ENCODE results near the gene KCTD11. TPM values are rescaled to one million over a fixed set of nuclear protein-coding genes. Genes with fewer than 3 reads are reported as not detected.
A peak's percentile ranks its signal among the peaks of the same experiment; 100 is the strongest.
"Not testable (repeated sequence)": the region's sequence is repeated elsewhere in the genome, so short reads cannot be mapped to it uniquely, and the experiment has no call there.

Gene KCTD11
- total and polyA plus RNA-seq, 3 donors from 2014 or later: 4.8 to 6.8 (median 5.0) TPM

DNA sequence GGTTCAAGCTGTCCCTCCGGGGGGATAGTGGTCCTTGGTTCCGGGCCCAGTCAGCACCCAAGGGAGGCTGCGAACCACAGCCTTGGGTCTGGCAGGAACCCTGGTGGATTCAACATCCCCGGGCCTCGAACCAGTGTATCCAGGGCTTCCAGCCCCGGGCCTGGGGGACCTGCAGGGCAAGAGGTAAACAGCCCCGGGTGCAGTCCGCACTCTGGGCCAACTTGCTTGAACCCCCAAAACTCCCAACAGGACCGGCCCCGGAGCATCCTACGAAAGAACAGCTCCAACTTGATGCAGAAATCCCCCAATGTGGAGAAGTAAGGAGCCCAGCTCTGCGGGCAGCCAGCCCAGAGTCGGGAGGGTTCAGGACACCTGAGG lies 21.3 kb upstream of the KCTD11 start:
- Histone ChIP-seq H3K9me3 (no peaks in the 10 kb centered on the region), H3K27me3 (no peaks in the 10 kb centered on the region), H3K27ac (peak overlapping the region; percentile 80 to 92), H3K4me1 (peaks cover 14% of the 10 kb centered on the region), H3K4me3 (peak overlapping the region; percentile 80 to 92), H3K36me3 (ENCODE audit: low read depth, missing control alignments) (no peaks in the 10 kb centered on the region)
- intact Hi-C loops (cut with DNase I; ENCODE audit: low total_unique reads): no loop called here
- TF ChIP-seq, protein P1, sequence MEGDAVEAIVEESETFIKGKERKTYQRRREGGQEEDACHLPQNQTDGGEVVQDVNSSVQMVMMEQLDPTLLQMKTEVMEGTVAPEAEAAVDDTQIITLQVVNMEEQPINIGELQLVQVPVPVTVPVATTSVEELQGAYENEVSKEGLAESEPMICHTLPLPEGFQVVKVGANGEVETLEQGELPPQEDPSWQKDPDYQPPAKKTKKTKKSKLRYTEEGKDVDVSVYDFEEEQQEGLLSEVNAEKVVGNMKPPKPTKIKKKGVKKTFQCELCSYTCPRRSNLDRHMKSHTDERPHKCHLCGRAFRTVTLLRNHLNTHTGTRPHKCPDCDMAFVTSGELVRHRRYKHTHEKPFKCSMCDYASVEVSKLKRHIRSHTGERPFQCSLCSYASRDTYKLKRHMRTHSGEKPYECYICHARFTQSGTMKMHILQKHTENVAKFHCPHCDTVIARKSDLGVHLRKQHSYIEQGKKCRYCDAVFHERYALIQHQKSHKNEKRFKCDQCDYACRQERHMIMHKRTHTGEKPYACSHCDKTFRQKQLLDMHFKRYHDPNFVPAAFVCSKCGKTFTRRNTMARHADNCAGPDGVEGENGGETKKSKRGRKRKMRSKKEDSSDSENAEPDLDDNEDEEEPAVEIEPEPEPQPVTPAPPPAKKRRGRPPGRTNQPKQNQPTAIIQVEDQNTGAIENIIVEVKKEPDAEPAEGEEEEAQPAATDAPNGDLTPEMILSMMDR (IDR thresholded peaks at IDR 0.05): no peak
- no peak for TF ChIP-seq POLR2A (IDR thresholded peaks at IDR 0.05)
- no peak for DNase-seq
- 55 to 63% methylated on average over 3 to 13 of the region's 13 CpGs for WGBS, 2 donors

DNA sequence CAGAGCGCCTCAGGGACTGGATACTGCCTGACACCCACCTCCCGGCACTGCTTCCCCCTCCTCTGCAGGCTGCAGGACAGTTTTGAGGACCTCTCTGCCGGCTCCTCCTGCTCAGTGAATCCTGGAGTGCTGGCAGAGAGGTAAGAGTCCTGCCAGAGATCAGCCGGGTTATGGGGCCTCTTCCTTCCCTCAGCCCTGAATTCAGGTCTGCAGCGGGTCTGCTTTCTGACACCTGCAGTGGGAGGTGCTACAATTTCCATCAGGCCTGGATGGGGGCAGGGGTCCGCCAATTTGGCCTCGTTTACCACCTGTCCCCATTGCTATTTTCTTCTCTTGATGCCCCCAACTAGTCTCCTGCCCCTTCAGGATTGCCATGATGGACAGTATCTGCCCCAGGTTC lies 19.9 kb upstream of the KCTD11 start:
- H3K27me3 ChIP-seq: no peaks in the 10 kb centered on the region
- no peaks in the 10 kb centered on the region for H3K9me3 ChIP-seq
- DNase-seq: no peak
- H3K4me1 ChIP-seq: peaks cover 14% of the 10 kb centered on the region
- H3K27ac ChIP-seq: peak overlapping the region in 1 of 2 donors; percentile 53
- TF ChIP-seq, protein P1 (IDR thresholded peaks at IDR 0.05): no peak
- 57 to 61% methylated on average over 7 of the region's 7 CpGs for WGBS, 2 donors
- intact Hi-C loops (cut with DNase I; ENCODE audit: low total_unique reads): no loop called here
- H3K36me3 ChIP-seq (ENCODE audit: low read depth, missing control alignments): no peaks in the 10 kb centered on the region
- no peak overlapping the region for H3K4me3 ChIP-seq

DNA sequence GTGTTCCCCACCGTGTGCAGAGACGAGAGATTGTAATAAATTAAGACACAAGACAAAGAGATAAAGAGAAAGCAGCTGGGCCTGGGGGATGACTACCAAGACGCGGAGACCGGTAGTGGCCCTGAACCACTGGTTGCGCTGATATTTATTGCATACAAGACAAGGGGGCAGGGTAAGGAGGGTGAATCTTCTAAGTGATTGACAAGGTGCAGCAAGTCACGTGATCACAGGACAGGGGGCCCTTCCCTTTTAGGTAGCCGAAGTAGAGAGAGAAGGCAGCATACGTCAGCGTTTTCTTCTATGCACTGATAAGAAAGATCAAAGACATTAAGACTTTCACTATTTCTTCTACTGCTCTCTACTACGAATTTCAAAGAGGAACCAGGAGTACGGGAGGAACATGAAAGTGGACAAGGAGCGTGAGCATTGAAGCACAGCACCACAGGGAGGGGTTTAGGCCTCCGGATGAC lies 19.3 kb upstream of the KCTD11 start:
- H3K9me3 ChIP-seq; H3K36me3 ChIP-seq (ENCODE audit: low read depth, missing control alignments); H3K27me3 ChIP-seq; intact Hi-C loops (cut with DNase I; ENCODE audit: low total_unique reads); H3K4me3 ChIP-seq: not testable (repeated sequence)
- Histone ChIP-seq H3K4me1 (peaks cover 14% of the 10 kb centered on the region), H3K27ac (peak overlapping the region in 1 of 2 donors; percentile 53)
- 25 to 44% methylated on average over 13 to 14 of the region's 14 CpGs for WGBS, 2 donors
- DNase-seq: peak; percentile 43

DNA sequence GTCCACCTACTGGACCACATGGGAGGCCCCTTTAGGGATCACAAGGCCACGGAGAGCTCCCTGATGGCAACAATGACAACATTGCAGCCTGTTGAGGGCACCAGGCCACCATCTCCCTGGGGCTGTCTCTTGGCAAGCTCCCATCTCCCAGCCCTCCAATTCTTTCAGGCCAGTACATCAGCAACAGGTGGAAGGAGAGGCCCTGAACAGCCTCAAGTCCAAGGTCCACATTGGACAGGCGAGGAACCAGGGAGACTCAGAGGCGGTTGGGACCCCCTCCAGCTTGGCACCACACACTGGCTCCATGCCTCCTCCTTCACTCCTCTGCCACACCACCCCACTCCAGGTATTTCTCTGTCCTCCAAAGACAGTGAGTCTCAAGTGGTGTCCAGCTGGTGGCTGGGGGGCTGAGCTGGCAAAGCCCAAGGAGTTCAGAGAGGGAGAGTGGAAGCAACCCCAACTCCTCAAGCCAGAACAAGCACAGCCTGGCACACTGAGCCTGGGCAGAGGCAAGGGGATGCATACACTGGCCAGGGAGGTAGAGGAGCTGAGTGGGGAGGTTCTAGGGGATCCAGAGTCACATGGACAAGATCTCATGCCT lies 16.9 kb upstream of the KCTD11 start:
- no peak for DNase-seq
- TF ChIP-seq POLR2A (IDR thresholded peaks at IDR 0.05): no peak
- TF ChIP-seq, protein P1 (IDR thresholded peaks at IDR 0.05): no peak
- intact Hi-C loops (cut with DNase I; ENCODE audit: low total_unique reads): no loop called here
- Histone ChIP-seq H3K9me3 (no peaks in the 10 kb centered on the region), H3K27ac (no peak overlapping the region), H3K36me3 (ENCODE audit: low read depth, missing control alignments) (no peaks in the 10 kb centered on the region), H3K4me1 (peaks cover 5% of the 10 kb centered on the region), H3K4me3 (no peak overlapping the region), H3K27me3 (no peaks in the 10 kb centered on the region)
- WGBS, 2 donors: 84 to 89% methylated on average over 3 of the region's 3 CpGs

DNA sequence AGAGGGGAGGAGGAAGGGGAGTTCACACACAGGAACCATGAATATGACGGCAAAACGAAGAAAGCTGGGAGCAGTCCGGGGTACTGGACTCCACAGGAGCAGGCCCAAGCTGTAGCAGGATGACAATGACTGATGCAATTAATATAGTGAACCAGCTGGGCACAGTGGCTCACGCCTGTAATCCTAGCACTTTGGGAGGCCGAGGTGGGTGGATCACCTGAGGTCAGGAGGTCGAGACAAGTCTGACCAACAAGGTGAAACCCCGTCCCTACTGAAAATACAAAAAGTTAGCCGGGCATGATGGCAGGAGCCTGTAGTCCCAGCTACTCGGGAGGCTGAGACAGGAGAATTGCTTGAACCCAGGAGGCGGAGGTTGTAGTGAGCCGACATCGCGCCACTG lies 16.2 kb upstream of the KCTD11 start:
- 78 to 85% methylated on average over 13 of the region's 13 CpGs for WGBS, 2 donors
- H3K9me3 ChIP-seq; H3K27ac ChIP-seq; H3K27me3 ChIP-seq; DNase-seq; H3K4me1 ChIP-seq; H3K36me3 ChIP-seq (ENCODE audit: low read depth, missing control alignments); intact Hi-C loops (cut with DNase I; ENCODE audit: low total_unique reads); H3K4me3 ChIP-seq: not testable (repeated sequence)

Measured in testis (tissue), 3 donors.